ENCODE data around the gene SERPINI1. TPM values are rescaled to one million over a fixed set of nuclear protein-coding genes. Genes with fewer than 3 reads are reported as not detected.
A peak's percentile ranks its signal among the peaks of the same experiment; 100 is the strongest.

SERPINI1 gene
- total and polyA plus RNA-seq, 9 of the 15 experiments (the other 6 are each of a cell fraction or from before 2014, with no cell fraction given), result 1.6 to 9.9 (median 3.5) TPM

GRCh38 chr3:167735233-167736138 is at the start of gene SERPINI1 (continued):
- TF ChIP-seq CLOCK (CRISPR knock-in tag; IDR thresholded peaks at IDR 0.05; ENCODE audit: borderline replicate concordance) (no peak), BCOR (IDR thresholded peaks at IDR 0.05) (no peak; the same call in 1 of the 2 replicates), SMARCE1 (IDR thresholded peaks at IDR 0.05) (0 out of 2 replicates have a peak, but pooled peaks have one; percentile 33), KDM5B (IDR thresholded peaks at IDR 0.05; ENCODE audit: insufficient replicate concordance, low read depth, low read length) (peak; percentile 61), ARHGAP35 (IDR thresholded peaks at IDR 0.05; ENCODE audit: partially characterized antibody) (no peak), FOXM1 (IDR thresholded peaks at IDR 0.05; ENCODE audit: low read depth) (no peak), FOXM1 (CRISPR knock-in tag; IDR thresholded peaks at IDR 0.05; ENCODE audit: low read depth) (no peak), ZNF830 (CRISPR knock-in tag; IDR thresholded peaks at IDR 0.05) (no peak; the same call in 1 of the 2 replicates), THAP7 (CRISPR knock-in tag; IDR thresholded peaks at IDR 0.05) (no peak), ZBTB5 (IDR thresholded peaks at IDR 0.05) (no peak), RBBP5 (IDR thresholded peaks at IDR 0.05; ENCODE audit: borderline replicate concordance, insufficient read depth, low read length, poor library complexity, severe bottlenecking) (peak; percentile 65), SIN3A (IDR thresholded peaks at IDR 0.05; ENCODE audit: borderline replicate concordance in 2 of 2, control insufficient read depth in 1 of 2, low read depth in 2 of 2, low read length in 2 of 2) (peak in 1 of 2 experiments; percentile 48; a peak in 1 of 4 replicates), GATA2 (CRISPR knock-in tag; IDR thresholded peaks at IDR 0.05) (no peak), RBM34 (IDR thresholded peaks at IDR 0.05; ENCODE audit: borderline replicate concordance, insufficient read depth, low read length) (no peak), FOSL1 (tag; conservative IDR thresholded peaks at IDR 0.05) (no peak), NR1H2 (CRISPR knock-in tag; IDR thresholded peaks at IDR 0.05) (no peak), CBX1 (IDR thresholded peaks at IDR 0.05; ENCODE audit: low read depth) (no peak), MBD1 (CRISPR knock-in tag; IDR thresholded peaks at IDR 0.05) (no peak)

Data from K562 (cell line).